GM12878 (cell line): ENCODE data around the gene PERP. TPM values are rescaled to one million over a fixed set of nuclear protein-coding genes. Genes with fewer than 3 reads are reported as not detected.

ENCODE experiments used
- ATAC-seq: fragments of 200-7000 bp; cut with Tn5 transposase; 3 replicates; pipeline ENCODE4 v1.9.1; 2020; ENCODE audit warnings: mild to moderate bottlenecking, moderate library complexity
- BruUV-seq: library from RNA; stranded (reverse); fragments of 400-500 nt; replicated peaks from 2 replicates; lab custom pipeline; 2021; lab: Mats Ljungman, UMichigan
- CTCF ChIA-PET: fragments of 300-600 bp; sonication (Branson Sonifier 250); formaldehyde crosslinking; extraction: SDS; loops from one replicate; lab custom pipeline; 2021; ENCODE audit warnings: inconsistent platforms; lab: Yijun Ruan, JAX
- POLR2A ChIA-PET: fragments of 350-600 bp; formaldehyde crosslinking; extraction: SDS; loops from one replicate; lab custom pipeline; 2021; ENCODE audit warnings: inconsistent platforms; lab: Charles Lee
- RAD21 ChIA-PET: fragments of 300-600 bp; sonication (Branson Sonifier 250); formaldehyde crosslinking; loops from one replicate; lab custom pipeline; 2023; ENCODE audit warnings: antibody characterized with exemption; ENCODE audit not compliant: unreplicated experiment; lab: Charles Lee
- SMC1A ChIA-PET: fragments of 300-600 bp; sonication (Branson Sonifier 250); formaldehyde crosslinking; loops from one replicate; lab custom pipeline; 2023; ENCODE audit not compliant: unreplicated experiment, uncharacterized antibody; lab: Charles Lee
- DNase-seq: peaks from one replicate; pipeline ENCODE4 v3.0.0-alpha.2; 2011; ENCODE audit warnings: low read depth, low spot score
- FAIRE-seq: peaks from 3 replicates; lab custom pipeline; 2011; peaks lifted over from hg19 to GRCh38; lab: Jason Lieb, UNC
- H2AFZ ChIP-seq: 2 replicates; pipeline ENCODE4 v1.6.0; 2011; ENCODE audit warnings: low read depth, low read length, control low read depth; ENCODE audit not compliant: control insufficient read depth
- H3K27ac ChIP-seq: 2 replicates; pipeline ENCODE4 v1.5.1; 2011; ENCODE audit warnings: control low read depth; ENCODE audit not compliant: control insufficient read depth, insufficient read depth
- H3K27me3 ChIP-seq, 2 experiments: replicated peaks in 1 of 2; 2 replicates each; pipeline versions ENCODE4 v1.6.0 to v1.6.1; 2011; ENCODE audit warnings: low read length in 1 of 2; ENCODE audit not compliant: control insufficient read depth in 2 of 2, insufficient read depth in 2 of 2
- H3K36me3 ChIP-seq, 2 experiments: 2 replicates each; pipeline ENCODE4 v1.5.1; 2011; ENCODE audit warnings: low read length in 1 of 2; ENCODE audit not compliant: control insufficient read depth in 2 of 2, insufficient read depth in 2 of 2
- H3K4me1 ChIP-seq: 2 replicates; pipeline ENCODE4 v1.6.1; 2011; ENCODE audit warnings: mild to moderate bottlenecking, low read length, moderate library complexity, mixed read lengths; ENCODE audit not compliant: control insufficient read depth, insufficient read depth
- H3K4me2 ChIP-seq: 2 replicates; pipeline ENCODE4 v1.6.0; 2011; ENCODE audit warnings: control low read depth; ENCODE audit not compliant: control insufficient read depth, insufficient read depth
- H3K4me3 ChIP-seq: fragments of 200-600 bp; sonication (generic); 2 replicates; pipeline ENCODE4 v1.5.1; 2016
- H3K79me2 ChIP-seq: 2 replicates; pipeline ENCODE4 v1.6.0; 2011; ENCODE audit warnings: low read length; ENCODE audit not compliant: control insufficient read depth, insufficient read depth
- H3K9ac ChIP-seq: 2 replicates; pipeline ENCODE4 v1.8.0; 2011; ENCODE audit warnings: low read length, control low read depth, mixed read lengths; ENCODE audit not compliant: control insufficient read depth, insufficient read depth
- H3K9me3 ChIP-seq: replicated peaks from 3 replicates; pipeline ENCODE4 v1.5.1; 2011; ENCODE audit warnings: mild to moderate bottlenecking, low read length; ENCODE audit not compliant: control insufficient read depth, insufficient read depth
- H4K20me1 ChIP-seq: 2 replicates; pipeline ENCODE4 v1.6.0; 2011; ENCODE audit not compliant: control insufficient read depth, insufficient read depth
- BCL11A ChIP-seq: IDR thresholded peaks from 2 replicates; pipeline ENCODE4 v1.6.1; 2011; ENCODE audit warnings: low read depth, low read length
- CEBPB ChIP-seq, 2 experiments: fragments of 150-350 bp in 1 of 2; IDR thresholded peaks; 2 replicates each; pipeline ENCODE4 v1.6.1; 2012 to 2014; ENCODE audit warnings: low read depth in 2 of 2, low read length in 2 of 2, borderline replicate concordance in 1 of 2, inconsistent platforms in 1 of 2
- FOS ChIP-seq: IDR thresholded peaks from 3 replicates; pipeline ENCODE4 v1.6.1; 2011; ENCODE audit warnings: borderline replicate concordance; ENCODE audit not compliant: insufficient read length; ENCODE audit errors: extremely low read depth
- JUND ChIP-seq: IDR thresholded peaks from 2 replicates; pipeline ENCODE4 v1.6.1; 2012; ENCODE audit warnings: low read depth, mild to moderate bottlenecking, low read length, improper control_type of control experiment, moderate library complexity
- KAT2A ChIP-seq: conservative IDR thresholded peaks from 2 replicates; pipeline ENCODE4 v1.6.1; 2011; ENCODE audit warnings: low read depth, low read length; ENCODE audit not compliant: control insufficient read depth
- MEF2A ChIP-seq: IDR thresholded peaks from 2 replicates; pipeline ENCODE4 v1.6.1; 2011; ENCODE audit warnings: low read depth, mild to moderate bottlenecking, low read length, moderate library complexity; ENCODE audit not compliant: insufficient read depth
- NFXL1 ChIP-seq: fragments of 450-650 bp; IDR thresholded peaks from 2 replicates; pipeline ENCODE4 v1.6.1; 2017; ENCODE audit warnings: antibody characterized with exemption, mild to moderate bottlenecking, borderline replicate concordance
- PAX8 ChIP-seq: fragments of 450-650 bp; IDR thresholded peaks from 2 replicates; pipeline ENCODE4 v1.6.1; 2017; ENCODE audit warnings: mild to moderate bottlenecking, moderate library complexity
- POLR2AphosphoS5 ChIP-seq: IDR thresholded peaks from 2 replicates; pipeline ENCODE4 v1.6.1; 2011; ENCODE audit warnings: mild to moderate bottlenecking, low read length, inconsistent platforms
- RCOR1 ChIP-seq: conservative IDR thresholded peaks from 2 replicates; pipeline ENCODE4 v1.6.1; 2012; ENCODE audit warnings: low read depth, low read length, improper control_type of control experiment
- RFX5 ChIP-seq: IDR thresholded peaks from 2 replicates; pipeline ENCODE4 v1.6.1; 2011; ENCODE audit warnings: low read depth, low read length, improper control_type of control experiment
- SMARCA5 ChIP-seq: fragments of 450-650 bp; IDR thresholded peaks from 2 replicates; pipeline ENCODE4 v1.6.1; 2017; ENCODE audit warnings: mild to moderate bottlenecking
- SMC3 ChIP-seq: IDR thresholded peaks from 2 replicates; pipeline ENCODE4 v1.6.1; 2011; ENCODE audit warnings: low read length, improper control_type of control experiment, borderline replicate concordance
- SUZ12 ChIP-seq: fragments of 200-600 bp; sonication (generic); IDR thresholded peaks from one replicate; pipeline ENCODE4 v1.6.1; 2018; ENCODE audit warnings: antibody characterized with exemption, mild to moderate bottlenecking; ENCODE audit not compliant: unreplicated experiment
- TCF7 ChIP-seq: IDR thresholded peaks from 2 replicates; pipeline ENCODE4 v1.6.1; 2014; ENCODE audit warnings: antibody characterized with exemption, borderline replicate concordance
- ZBED1 ChIP-seq: IDR thresholded peaks from 2 replicates; pipeline ENCODE4 v1.6.1; 2016; ENCODE audit warnings: borderline replicate concordance
- ZNF217 ChIP-seq: fragments of 450-650 bp; IDR thresholded peaks from 2 replicates; pipeline ENCODE4 v1.6.1; 2017; ENCODE audit warnings: antibody characterized with exemption, mild to moderate bottlenecking
- ZNF622 ChIP-seq: fragments of 450-650 bp; IDR thresholded peaks from 2 replicates; pipeline ENCODE4 v1.6.1; 2017; ENCODE audit warnings: mild to moderate bottlenecking, inconsistent platforms
- WGBS: methylation state at CpG from one replicate; pipeline ENCODE4 v1.1.6; 2016; ENCODE audit warnings: low lambda C conversion rate; ENCODE audit not compliant: insufficient replicate concordance, insufficient coverage; ENCODE audit errors: missing lambda C conversion rate; 5-methylcytosine and 5-hydroxymethylcytosine counted together
- in situ Hi-C: fragments of 300-500 bp; cut with MboI; formaldehyde crosslinking; loops from 9 replicates; pipeline ENCODE4 v1.14.3; 2018; ENCODE audit warnings: mixed read lengths
- intact Hi-C: fragments of 100-400 bp; cut with micrococcal nuclease; formaldehyde crosslinking; loops from one replicate; pipeline ENCODE4 v1.14.2; 2022; ENCODE audit not compliant: unreplicated experiment
- polyA plus RNA-seq, 11 experiments: library from polyadenylated mRNA; depleted of rRNA in 4 of 11; unstranded in 6 of 11; stranded (reverse) in 5 of 11; fragments of >200 nt; fragmentation: Nextera tagmentation in 4 of 11; fragmentation: Illumina TruSeq in 1 of 11; extraction: Ambion mirVana in 4 of 11; extraction: Trizol in 1 of 11; gene quantifications; 1 replicate in 1 of 11; 2 replicates in 10 of 11; pipeline versions ENCODE4 v1.2.1 to v1.2.3, GENCODE V29; 2011 to 2016; ENCODE audit warnings: inconsistent platforms in 2 of 11, missing spikeins in 2 of 11, low read depth in 1 of 11
- total RNA-seq, 4 experiments: library from RNA; depleted of rRNA in 3 of 4; stranded (reverse); fragments of >200 nt in 3 of 4; fragmentation: Illumina TruSeq in 1 of 4; extraction: Trizol in 1 of 4; gene quantifications; 2 replicates each; pipeline versions ENCODE4 v1.2.1 to v1.2.3, GENCODE V29; 2013 to 2021
- TF ChIP-seq, protein P1 (sequence below): fragments of 450-650 bp; IDR thresholded peaks from 2 replicates; pipeline ENCODE4 v1.6.1; 2016; ENCODE audit warnings: mild to moderate bottlenecking
- TF ChIP-seq, protein P2 (sequence below): IDR thresholded peaks from 2 replicates; pipeline ENCODE4 v1.6.1; 2011; ENCODE audit warnings: borderline replicate concordance, low read depth, mild to moderate bottlenecking, moderate library complexity, mixed read lengths, low read length; ENCODE audit not compliant: insufficient read depth; ENCODE audit errors: extremely low read length

Gene PERP
- total and polyA plus RNA-seq, 10 of the 15 experiments (the other 5 are each of a cell fraction or from before 2014, with no cell fraction given): 0.37 to 2.4 (median 0.75) TPM

DNA sequence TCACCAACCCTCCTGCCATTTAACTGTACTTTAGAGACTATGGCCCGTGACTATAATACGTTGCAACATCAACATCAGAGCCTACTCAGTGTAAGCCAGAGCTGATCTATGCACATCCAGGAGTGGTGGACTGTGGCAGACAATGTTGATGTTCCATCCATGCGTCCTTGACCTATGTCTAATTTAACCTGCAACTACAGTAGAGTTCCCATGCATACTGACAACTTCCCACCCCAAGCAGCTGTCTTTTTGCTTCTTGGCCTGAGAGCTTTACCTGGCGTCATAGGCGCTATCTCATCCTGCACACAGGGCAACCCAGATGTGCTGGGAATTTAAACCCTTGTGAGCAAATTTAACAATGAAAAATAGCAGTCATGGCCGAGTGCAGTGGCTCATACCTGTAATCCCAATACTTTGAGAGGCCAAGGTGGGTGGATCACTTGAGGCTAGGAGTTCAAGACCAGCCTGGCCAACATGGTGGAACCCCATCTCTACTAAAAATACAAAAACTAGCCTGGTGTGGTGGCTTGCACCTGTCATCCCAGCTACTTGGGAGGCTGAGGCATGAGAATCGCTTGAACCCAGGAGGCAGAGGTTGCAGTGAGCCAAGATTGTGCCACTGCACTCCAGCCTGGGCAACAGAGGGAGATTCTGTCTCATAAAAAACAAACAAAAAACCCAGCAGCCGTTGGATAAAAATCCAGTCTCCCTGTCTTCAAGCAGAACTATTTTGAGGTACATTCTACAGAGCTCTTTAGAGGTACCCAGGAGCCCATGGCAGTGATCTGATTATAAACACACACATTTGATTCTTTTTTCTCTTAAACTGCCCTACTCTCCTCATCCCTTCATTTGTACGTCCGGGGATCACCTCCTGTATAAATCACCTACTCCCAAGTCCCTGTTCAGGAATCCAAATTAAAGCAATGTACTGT lies 22.0 kb downstream of the PERP start (continued):
- no peak for TF ChIP-seq MEF2A
- TF ChIP-seq SMC3: no peak
- TF ChIP-seq NFXL1: no peak
- no peak for TF ChIP-seq RFX5
- no peak for TF ChIP-seq BCL11A
- no peak for TF ChIP-seq JUND
- TF ChIP-seq, protein P1, sequence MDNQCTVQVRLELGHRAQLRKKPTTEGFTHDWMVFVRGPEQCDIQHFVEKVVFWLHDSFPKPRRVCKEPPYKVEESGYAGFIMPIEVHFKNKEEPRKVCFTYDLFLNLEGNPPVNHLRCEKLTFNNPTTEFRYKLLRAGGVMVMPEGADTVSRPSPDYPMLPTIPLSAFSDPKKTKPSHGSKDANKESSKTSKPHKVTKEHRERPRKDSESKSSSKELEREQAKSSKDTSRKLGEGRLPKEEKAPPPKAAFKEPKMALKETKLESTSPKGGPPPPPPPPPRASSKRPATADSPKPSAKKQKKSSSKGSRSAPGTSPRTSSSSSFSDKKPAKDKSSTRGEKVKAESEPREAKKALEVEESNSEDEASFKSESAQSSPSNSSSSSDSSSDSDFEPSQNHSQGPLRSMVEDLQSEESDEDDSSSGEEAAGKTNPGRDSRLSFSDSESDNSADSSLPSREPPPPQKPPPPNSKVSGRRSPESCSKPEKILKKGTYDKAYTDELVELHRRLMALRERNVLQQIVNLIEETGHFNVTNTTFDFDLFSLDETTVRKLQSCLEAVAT: no peak
- TF ChIP-seq ZNF217: no peak
- no peak for TF ChIP-seq ZNF622
- no peak for TF ChIP-seq FOS
- TF ChIP-seq SUZ12: no peak

DNA sequence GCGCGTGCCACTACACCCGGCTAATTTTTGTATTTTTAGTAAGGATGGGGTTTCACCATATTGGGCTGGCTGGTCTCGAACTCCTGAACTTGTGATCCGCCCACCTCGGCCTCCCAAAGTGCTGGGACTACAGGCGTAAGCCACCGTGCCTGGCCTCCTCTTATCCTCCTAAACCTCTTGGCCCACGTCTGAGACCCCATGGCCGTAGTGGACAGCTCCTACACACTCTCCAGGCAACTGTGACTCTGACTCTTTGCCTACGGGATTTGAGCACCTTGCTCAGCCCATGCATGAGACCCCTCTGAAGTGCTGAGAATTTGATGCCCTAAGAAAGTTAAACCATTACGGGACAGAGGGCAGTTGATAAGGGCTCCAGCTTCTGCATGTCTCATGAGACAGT lies 25.0 kb downstream of the PERP start:
- no peak overlapping the region for H3K27ac ChIP-seq
- no peak overlapping the region for H3K9ac ChIP-seq
- no peak overlapping the region for H2AFZ ChIP-seq
- no peak for ATAC-seq
- ChIA-PET CTCF (interaction anchor here (3.1 kb wide), 1 partner anchor 75 kb away, joined by 8 read pairs; no protein-coding TSS in a partner anchor), RAD21 (no interaction called here), SMC1A (interaction anchor here (1.2 kb wide), 1 partner anchor 79 kb away, joined by 5 read pairs; no protein-coding TSS in a partner anchor), POLR2A (no interaction called here)
- no peaks in the 10 kb centered on the region for H4K20me1 ChIP-seq
- 43% methylated on average over 12 of the region's 12 CpGs for WGBS
- no peaks in the 10 kb centered on the region for H3K79me2 ChIP-seq
- no peak for FAIRE-seq
- H3K4me1 ChIP-seq: no peaks in the 10 kb centered on the region
- no peak for DNase-seq
- BruUV-seq: no TSS peak
- in situ Hi-C loops (no loop called here), intact Hi-C loops (no loop called here)
- no peaks in the 10 kb centered on the region for H3K36me3 ChIP-seq
- H3K4me3 ChIP-seq: no peak overlapping the region
- 0 out of 4 replicates have a peak, but pooled peaks cover 0 to 1% of the 10 kb centered on the region in 2 experiments for H3K27me3 ChIP-seq
- no peaks in the 10 kb centered on the region; the same call in 2 of the 3 replicates for H3K9me3 ChIP-seq
- no peak overlapping the region for H3K4me2 ChIP-seq
- TF ChIP-seq RCOR1 (no peak), PAX8 (no peak), CEBPB (IDR thresholded peaks at IDR 0.05; ENCODE audit: borderline replicate concordance in 1 of 2, low read depth in 2 of 2, low read length in 2 of 2) (no peak), NFXL1 (no peak), POLR2AphosphoS5 (no peak), ZBED1 (no peak), TCF7 (no peak), KAT2A (no peak), SMARCA5 (no peak)
- TF ChIP-seq, protein P1: no peak
- TF ChIP-seq, protein P2, sequence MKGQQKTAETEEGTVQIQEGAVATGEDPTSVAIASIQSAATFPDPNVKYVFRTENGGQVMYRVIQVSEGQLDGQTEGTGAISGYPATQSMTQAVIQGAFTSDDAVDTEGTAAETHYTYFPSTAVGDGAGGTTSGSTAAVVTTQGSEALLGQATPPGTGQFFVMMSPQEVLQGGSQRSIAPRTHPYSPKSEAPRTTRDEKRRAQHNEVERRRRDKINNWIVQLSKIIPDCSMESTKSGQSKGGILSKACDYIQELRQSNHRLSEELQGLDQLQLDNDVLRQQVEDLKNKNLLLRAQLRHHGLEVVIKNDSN: no peak
